H9 (cell line): ENCODE results near the gene CLECL1. TPM values are rescaled to one million over a fixed set of nuclear protein-coding genes. Genes with fewer than 3 reads are reported as not detected.

Source experiments
- DNase-seq: peaks from one replicate; pipeline ENCODE4 v3.0.0-alpha.2; 2017
- H2AFZ ChIP-seq: one replicate; pipeline ENCODE4 v1.6.1; 2013; ENCODE audit warnings: mild to moderate bottlenecking, low read length, control low read depth, moderate library complexity
- H2AK5ac ChIP-seq: 2 replicates; pipeline ENCODE4 v1.6.1; 2013; ENCODE audit warnings: low read length, control low read depth, mixed read lengths; ENCODE audit not compliant: insufficient read length
- H2BK120ac ChIP-seq: one replicate; pipeline ENCODE4 v1.6.1; 2013; ENCODE audit warnings: low read depth, mild to moderate bottlenecking, low read length, control low read depth, inconsistent platforms; ENCODE audit not compliant: poor library complexity, severe bottlenecking
- H2BK12ac ChIP-seq: 2 replicates; pipeline ENCODE4 v1.6.1; 2013; ENCODE audit warnings: low read length, control low read depth, mixed read lengths, low read depth; ENCODE audit not compliant: insufficient read length
- H2BK15ac ChIP-seq: 2 replicates; pipeline ENCODE4 v1.6.1; 2013; ENCODE audit warnings: low read depth, low read length, control low read depth
- H2BK20ac ChIP-seq: one replicate; pipeline ENCODE4 v1.6.1; 2013; ENCODE audit warnings: low read depth, mild to moderate bottlenecking, low read length, control low read depth, inconsistent platforms; ENCODE audit not compliant: poor library complexity, severe bottlenecking
- H2BK5ac ChIP-seq: 2 replicates; pipeline ENCODE4 v1.6.1; 2013; ENCODE audit warnings: low read length, control low read depth, mixed read lengths; ENCODE audit not compliant: insufficient read length
- H3K14ac ChIP-seq: 2 replicates; pipeline ENCODE4 v1.6.1; 2013; ENCODE audit warnings: low read length, control low read depth; ENCODE audit not compliant: insufficient read depth
- H3K18ac ChIP-seq: 2 replicates; pipeline ENCODE4 v1.6.1; 2013; ENCODE audit warnings: low read depth, mild to moderate bottlenecking, mixed read lengths, low read length, control low read depth; ENCODE audit not compliant: insufficient read length
- H3K23ac ChIP-seq: 2 replicates; pipeline ENCODE4 v1.6.1; 2013; ENCODE audit warnings: low read length, control low read depth, mixed read lengths, low read depth; ENCODE audit not compliant: insufficient read length
- H3K23me2 ChIP-seq: 2 replicates; pipeline ENCODE4 v1.6.1; 2013; ENCODE audit warnings: low read depth, mild to moderate bottlenecking, mixed read lengths, low read length, control low read depth; ENCODE audit not compliant: insufficient read length, poor library complexity, severe bottlenecking
- H3K27ac ChIP-seq: 2 replicates; pipeline ENCODE4 v1.5.1; 2013; ENCODE audit warnings: low read length, control low read depth, mixed read lengths, low read depth; ENCODE audit not compliant: insufficient read length
- H3K27me3 ChIP-seq: 2 replicates; pipeline ENCODE4 v1.6.1; 2013; ENCODE audit warnings: low read length, control low read depth, inconsistent platforms; ENCODE audit not compliant: insufficient read depth
- H3K4ac ChIP-seq: 2 replicates; pipeline ENCODE4 v1.6.1; 2013; ENCODE audit warnings: low read depth, mild to moderate bottlenecking, control low read depth, inconsistent platforms, low read length, moderate library complexity
- H3K4me1 ChIP-seq: 2 replicates; pipeline ENCODE4 v1.6.1; 2013; ENCODE audit warnings: low read length, control low read depth, inconsistent platforms; ENCODE audit not compliant: insufficient read depth
- H3K4me2 ChIP-seq: 2 replicates; pipeline ENCODE4 v1.6.1; 2013; ENCODE audit warnings: low read length, control low read depth, mixed read lengths; ENCODE audit not compliant: insufficient read length, insufficient read depth
- H3K56ac ChIP-seq: 2 replicates; pipeline ENCODE4 v1.6.1; 2013; ENCODE audit warnings: low read depth, mild to moderate bottlenecking, mixed read lengths, low read length, control low read depth; ENCODE audit not compliant: insufficient read length
- H3K79me1 ChIP-seq: 2 replicates; pipeline ENCODE4 v1.6.1; 2013; ENCODE audit warnings: low read depth, mild to moderate bottlenecking, moderate library complexity, low read length, control low read depth, inconsistent platforms; ENCODE audit not compliant: insufficient read depth, poor library complexity, severe bottlenecking
- H3K79me2 ChIP-seq: 2 replicates; pipeline ENCODE4 v1.6.1; 2013; ENCODE audit warnings: low read length, control low read depth, inconsistent platforms; ENCODE audit not compliant: insufficient read depth
- H3K9ac ChIP-seq: 2 replicates; pipeline ENCODE4 v1.6.1; 2013; ENCODE audit warnings: low read length, control low read depth, mixed read lengths; ENCODE audit not compliant: insufficient read length; ENCODE audit errors: extremely low read depth
- H3K9me3 ChIP-seq: one replicate; pipeline ENCODE4 v1.6.1; 2013; ENCODE audit warnings: low read depth, low read length, inconsistent platforms; ENCODE audit not compliant: control insufficient read depth
- H3T11ph ChIP-seq: one replicate; pipeline ENCODE4 v1.6.1; 2013; ENCODE audit warnings: mild to moderate bottlenecking, low read length, control low read depth, inconsistent platforms
- H4K20me1 ChIP-seq: one replicate; pipeline ENCODE4 v1.6.1; 2013; ENCODE audit not compliant: control insufficient read depth, insufficient read length, insufficient read depth
- H4K5ac ChIP-seq: 2 replicates; pipeline ENCODE4 v1.6.1; 2013; ENCODE audit warnings: low read depth, mild to moderate bottlenecking, mixed read lengths, low read length, control low read depth; ENCODE audit not compliant: insufficient read length
- H4K8ac ChIP-seq: replicated peaks from 2 replicates; pipeline ENCODE4 v1.6.1; 2013; ENCODE audit warnings: low read length, control low read depth, mixed read lengths, low read depth; ENCODE audit not compliant: insufficient read length
- H4K91ac ChIP-seq: 2 replicates; pipeline ENCODE4 v1.6.1; 2013; ENCODE audit warnings: low read depth, mild to moderate bottlenecking, moderate library complexity, mixed read lengths, low read length, control low read depth; ENCODE audit not compliant: insufficient read length
- H3K27ac Mint-ChIP-seq, 3 experiments: 2 replicates in 2 of 3; 3 replicates in 1 of 3; pipeline ENCODE4 v1.8.0; 2020 to 2021; ENCODE audit warnings: mixed read lengths in 3 of 3, mild to moderate bottlenecking in 1 of 3, moderate library complexity in 1 of 3
- H3K27me3 Mint-ChIP-seq: 2 replicates; pipeline ENCODE4 v1.8.0; 2021; ENCODE audit warnings: low read depth, mild to moderate bottlenecking, moderate library complexity, mixed read lengths
- H3K36me3 Mint-ChIP-seq, 3 experiments: 2 replicates in 2 of 3; 3 replicates in 1 of 3; pipeline ENCODE4 v1.8.0; 2020 to 2021; ENCODE audit warnings: low read depth in 3 of 3, mixed read lengths in 3 of 3; ENCODE audit not compliant: insufficient read depth in 1 of 3
- H3K4me1 Mint-ChIP-seq, 2 experiments: 2 replicates each; pipeline ENCODE4 v1.8.0; 2020; ENCODE audit warnings: mixed read lengths in 2 of 2
- H3K4me3 Mint-ChIP-seq, 2 experiments: 2 replicates in 1 of 2; 3 replicates in 1 of 2; pipeline ENCODE4 v1.8.0; 2020 to 2021; ENCODE audit warnings: mild to moderate bottlenecking in 2 of 2, mixed read lengths in 2 of 2, moderate library complexity in 1 of 2
- H3K9me3 Mint-ChIP-seq, 2 experiments: 2 replicates in 1 of 2; 3 replicates in 1 of 2; pipeline ENCODE4 v1.8.0; 2020; ENCODE audit warnings: mild to moderate bottlenecking in 2 of 2, mixed read lengths in 2 of 2, moderate library complexity in 1 of 2
- WGBS: extraction: QIAGEN DNeasy Blood & Tissue Kit; methylation state at CpG from one replicate; pipeline ENCODE4 v1.1.7; 2013; ENCODE audit warnings: missing lambda C conversion rate, low lambda C conversion rate, mixed read lengths; ENCODE audit not compliant: insufficient read length; ENCODE audit errors: extremely low coverage; 5-methylcytosine and 5-hydroxymethylcytosine counted together
- total RNA-seq: library from RNA; stranded (reverse); gene quantifications from 2 replicates; pipeline ENCODE4 v1.2.1, GENCODE V29; 2021
- TF ChIP-seq, protein P1 (sequence below): fragments of 200-600 bp; sonication (generic); conservative IDR thresholded peaks from 3 replicates; pipeline ENCODE4 v1.8.0; 2021; ENCODE audit warnings: antibody characterized with exemption, mild to moderate bottlenecking

The CLECL1 gene
- total RNA-seq, 1 experiment from 2014 or later = not detected

DNA sequence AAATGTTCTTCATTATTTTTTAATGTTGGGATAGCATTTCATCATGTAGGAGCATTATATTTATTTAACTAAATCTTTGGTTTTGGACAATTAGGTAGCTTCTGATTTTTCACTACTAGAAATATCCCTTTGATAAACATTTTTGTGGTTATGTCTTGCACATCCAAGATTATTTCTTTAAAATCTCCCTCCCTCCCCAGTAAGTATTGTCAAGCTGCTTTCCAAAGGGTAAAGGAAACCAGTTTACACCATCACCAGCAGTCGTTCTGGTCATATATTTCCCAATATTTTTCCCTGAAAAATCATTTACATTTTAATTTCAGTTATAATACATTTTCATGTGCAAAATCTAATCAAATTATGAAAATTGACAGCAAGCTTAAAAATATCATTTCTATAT lies 16.7 kb upstream of the CLECL1 start:
- Histone ChIP-seq H3K23me2 (no peaks in the 10 kb centered on the region), H3K79me2 (no peaks in the 10 kb centered on the region), H3K4me2 (no peak overlapping the region), H3K56ac (no peak overlapping the region), H3K9me3 (no peaks in the 10 kb centered on the region), H4K8ac (no peak overlapping the region), H3T11ph (no peak overlapping the region), H2AK5ac (no peak overlapping the region), H2BK5ac (no peak overlapping the region), H3K79me1 (no peaks in the 10 kb centered on the region), H3K4me1 (no peaks in the 10 kb centered on the region), H3K27ac (no peak overlapping the region), H3K23ac (no peak overlapping the region), H2BK20ac (no peak overlapping the region), H2BK15ac (no peak overlapping the region), H3K9ac (no peak overlapping the region), H4K5ac (no peak overlapping the region), H3K27me3 (no peaks in the 10 kb centered on the region), H2BK12ac (no peak overlapping the region), H4K91ac (no peak overlapping the region), H3K18ac (no peak overlapping the region), H2AFZ (no peak overlapping the region), H4K20me1 (no peaks in the 10 kb centered on the region), H2BK120ac (no peak overlapping the region), H3K14ac (no peak overlapping the region), H3K4ac (no peak overlapping the region)
- no peaks in the 10 kb centered on the region for H3K36me3 Mint-ChIP-seq
- WGBS = no CpG with 5 or more reads among the region's 1 CpG
- TF ChIP-seq, protein P1, sequence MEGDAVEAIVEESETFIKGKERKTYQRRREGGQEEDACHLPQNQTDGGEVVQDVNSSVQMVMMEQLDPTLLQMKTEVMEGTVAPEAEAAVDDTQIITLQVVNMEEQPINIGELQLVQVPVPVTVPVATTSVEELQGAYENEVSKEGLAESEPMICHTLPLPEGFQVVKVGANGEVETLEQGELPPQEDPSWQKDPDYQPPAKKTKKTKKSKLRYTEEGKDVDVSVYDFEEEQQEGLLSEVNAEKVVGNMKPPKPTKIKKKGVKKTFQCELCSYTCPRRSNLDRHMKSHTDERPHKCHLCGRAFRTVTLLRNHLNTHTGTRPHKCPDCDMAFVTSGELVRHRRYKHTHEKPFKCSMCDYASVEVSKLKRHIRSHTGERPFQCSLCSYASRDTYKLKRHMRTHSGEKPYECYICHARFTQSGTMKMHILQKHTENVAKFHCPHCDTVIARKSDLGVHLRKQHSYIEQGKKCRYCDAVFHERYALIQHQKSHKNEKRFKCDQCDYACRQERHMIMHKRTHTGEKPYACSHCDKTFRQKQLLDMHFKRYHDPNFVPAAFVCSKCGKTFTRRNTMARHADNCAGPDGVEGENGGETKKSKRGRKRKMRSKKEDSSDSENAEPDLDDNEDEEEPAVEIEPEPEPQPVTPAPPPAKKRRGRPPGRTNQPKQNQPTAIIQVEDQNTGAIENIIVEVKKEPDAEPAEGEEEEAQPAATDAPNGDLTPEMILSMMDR = no peak
- no peak overlapping the region for H3K4me3 Mint-ChIP-seq
- H3K27ac Mint-ChIP-seq = no peak overlapping the region
- no peaks in the 10 kb centered on the region for H3K9me3 Mint-ChIP-seq
- H3K4me1 Mint-ChIP-seq = peaks cover 12 to 22% of the 10 kb centered on the region in 2 experiments
- H3K27me3 Mint-ChIP-seq = no peaks in the 10 kb centered on the region
- no peak for DNase-seq
